Cardiac atrium fibroblast (primary cell): ENCODE measurements around the gene FRMPD3. TPM values are rescaled to one million over a fixed set of nuclear protein-coding genes. Genes with fewer than 3 reads are reported as not detected.

Experiments used
- total RNA-seq: library from RNA; depleted of rRNA; stranded (reverse); fragments of >200 nt; gene quantifications from 2 replicates; pipeline ENCODE4 v1.2.3, GENCODE V29; 2015

Gene FRMPD3
- total RNA-seq: not detected in 2 replicates

DNA sequence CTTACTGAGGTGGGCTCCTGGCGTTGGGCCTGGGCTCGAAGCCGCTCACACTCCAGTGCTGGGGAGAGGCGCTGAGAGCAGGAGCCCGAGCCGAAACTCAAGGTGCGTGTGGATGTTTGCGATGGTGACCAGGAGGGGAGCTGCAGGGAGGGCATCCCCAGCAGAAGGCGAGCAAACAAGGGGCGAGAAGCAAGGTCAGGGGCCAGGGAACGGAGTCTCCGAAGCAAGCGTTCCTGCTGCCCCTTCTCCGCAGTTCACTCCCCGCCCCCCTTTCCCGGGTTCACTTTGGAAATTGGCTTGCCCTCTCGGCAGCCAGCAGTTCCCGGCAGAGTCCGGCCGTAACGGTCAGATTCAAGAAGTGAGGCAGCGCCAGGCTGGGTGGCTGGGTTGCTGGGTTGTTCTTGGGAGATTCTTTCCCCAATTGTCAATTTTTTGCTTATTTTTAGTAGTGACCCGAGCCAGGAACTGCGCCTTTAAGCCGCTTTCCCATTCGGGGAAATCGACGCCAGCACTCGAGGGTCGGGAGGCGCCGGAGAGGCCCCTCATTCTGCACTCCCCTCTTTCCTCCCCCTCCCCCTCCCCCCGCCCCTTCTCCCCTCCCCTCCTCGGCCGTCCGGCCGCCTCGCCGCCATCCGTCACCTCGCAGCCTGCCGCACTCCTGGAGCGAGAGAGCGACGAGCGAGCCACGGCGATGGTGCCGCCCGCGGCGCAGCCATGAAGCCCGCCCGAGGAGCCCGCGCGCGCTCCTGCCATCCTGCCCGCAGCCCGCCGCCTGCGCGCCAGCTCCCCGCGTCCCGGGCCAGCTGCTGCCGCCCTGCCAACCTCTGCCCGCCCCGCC is at the start of gene FRMPD3:
TSS of gene FRMPD3 (plus strand) at position 655 of the 838 bp plus-strand sequence. CDS start 76,937 bp downstream, outside the sequence.

Other genes starting within 250 kb of the FRMPD3 start
- not detected in 2 replicates for gene NUP62CL, start 243.2 kb upstream of the FRMPD3 start, total RNA-seq
- gene DNAAF6, start 243.0 kb upstream of the FRMPD3 start, total RNA-seq: not detected in 2 replicates
- gene PRPS1, start 178.9 kb downstream of the FRMPD3 start, total RNA-seq: 21.1 and 24.1 TPM in 2 replicates